SK-N-SH (cell line): ENCODE results near the gene RFT1. TPM values are rescaled to one million over a fixed set of nuclear protein-coding genes. Genes with fewer than 3 reads are reported as not detected.
A peak's percentile ranks its signal among the peaks of the same experiment; 100 is the strongest.

Source experiments
- ELF1 ChIP-seq: IDR thresholded peaks from 2 replicates; pipeline ENCODE4 v1.4.0; 2012
- EP300 ChIP-seq, 2 experiments: IDR thresholded peaks; 2 replicates each; pipeline versions ENCODE4 v1.4.0 to v1.6.1; 2012; ENCODE audit warnings: borderline replicate concordance in 1 of 2, low read depth in 1 of 2, low read length in 1 of 2
- EZH2phosphoT487 ChIP-seq: fragments of 200-600 bp; sonication (generic); IDR thresholded peaks from 2 replicates; pipeline ENCODE4 v1.6.1; 2017; ENCODE audit warnings: low read depth, mixed run types, mild to moderate bottlenecking, antibody characterized with exemption, moderate library complexity, borderline replicate concordance
- FOSL2 ChIP-seq: IDR thresholded peaks from 2 replicates; pipeline ENCODE4 v1.4.0; 2012; ENCODE audit warnings: low read depth, mild to moderate bottlenecking, moderate library complexity, borderline replicate concordance
- GATA2 ChIP-seq: sonication (generic); formaldehyde crosslinking; IDR thresholded peaks from 2 replicates; pipeline ENCODE4 v1.5.0; 2020; ENCODE audit warnings: mild to moderate bottlenecking, missing genetic modification reagents
- MAX ChIP-seq: IDR thresholded peaks from 2 replicates; pipeline ENCODE4 v1.4.0; 2012; ENCODE audit warnings: low read depth
- RAD21 ChIP-seq: IDR thresholded peaks from 2 replicates; pipeline ENCODE4 v1.6.1; 2012; ENCODE audit warnings: mild to moderate bottlenecking, low read length
- RCOR1 ChIP-seq: fragments of 150-350 bp; IDR thresholded peaks from 2 replicates; pipeline ENCODE4 v1.6.1; 2017; ENCODE audit warnings: antibody characterized with exemption, low read length
- SMC3 ChIP-seq: IDR thresholded peaks from 2 replicates; pipeline ENCODE4 v1.6.1; 2012; ENCODE audit warnings: low read depth, low read length, improper control_type of control experiment
- TEAD4 ChIP-seq: IDR thresholded peaks from 2 replicates; pipeline ENCODE4 v1.4.0; 2012; ENCODE audit warnings: mild to moderate bottlenecking, borderline replicate concordance; ENCODE audit not compliant: insufficient read depth
- USF1 ChIP-seq: IDR thresholded peaks from 2 replicates; pipeline ENCODE4 v1.4.0; 2012; ENCODE audit warnings: low read depth, borderline replicate concordance
- YY1 ChIP-seq: IDR thresholded peaks from 2 replicates; pipeline ENCODE4 v1.4.0; 2012; ENCODE audit warnings: low read depth, mild to moderate bottlenecking
- polyA plus RNA-seq, 3 experiments: library from polyadenylated mRNA; depleted of rRNA; stranded (reverse); fragments of >200 nt; gene quantifications; 2 replicates each; pipeline ENCODE4 v1.2.3, GENCODE V29; 2012
- TF ChIP-seq, protein P1 (sequence below): IDR thresholded peaks from 2 replicates; pipeline ENCODE4; 2012
- TF ChIP-seq, protein P2 (sequence below): IDR thresholded peaks from 2 replicates; pipeline ENCODE4 v1.4.0; 2012; ENCODE audit warnings: low read depth, borderline replicate concordance
- TF ChIP-seq, protein P3 (sequence below): fragments of 150-350 bp; IDR thresholded peaks from 2 replicates; pipeline ENCODE4 v1.6.1; 2017; ENCODE audit warnings: antibody characterized with exemption, low read length, low read depth, borderline replicate concordance

Gene RFT1
- polyA plus RNA-seq, 1 of the 3 experiments (the other 2 are of a cell fraction) = 13.8 TPM

GRCh38 chr3:53160660-53161449 is 30.6 kb upstream of the RFT1 start, which contains the start of gene PRKCD (continued):
- TF ChIP-seq, protein P1, sequence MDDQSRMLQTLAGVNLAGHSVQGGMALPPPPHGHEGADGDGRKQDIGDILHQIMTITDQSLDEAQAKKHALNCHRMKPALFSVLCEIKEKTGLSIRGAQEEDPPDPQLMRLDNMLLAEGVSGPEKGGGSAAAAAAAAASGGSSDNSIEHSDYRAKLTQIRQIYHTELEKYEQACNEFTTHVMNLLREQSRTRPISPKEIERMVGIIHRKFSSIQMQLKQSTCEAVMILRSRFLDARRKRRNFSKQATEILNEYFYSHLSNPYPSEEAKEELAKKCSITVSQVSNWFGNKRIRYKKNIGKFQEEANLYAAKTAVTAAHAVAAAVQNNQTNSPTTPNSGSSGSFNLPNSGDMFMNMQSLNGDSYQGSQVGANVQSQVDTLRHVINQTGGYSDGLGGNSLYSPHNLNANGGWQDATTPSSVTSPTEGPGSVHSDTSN = peak; percentile 45; the same call in 1 of the 2 replicates
- no peak for TF ChIP-seq FOSL2
- TF ChIP-seq EZH2phosphoT487 = no peak
- no peak for TF ChIP-seq GATA2
- TF ChIP-seq YY1 = peak; percentile 54; the same call in 1 of the 2 replicates
- no peak for TF ChIP-seq TEAD4
- TF ChIP-seq, protein P2, sequence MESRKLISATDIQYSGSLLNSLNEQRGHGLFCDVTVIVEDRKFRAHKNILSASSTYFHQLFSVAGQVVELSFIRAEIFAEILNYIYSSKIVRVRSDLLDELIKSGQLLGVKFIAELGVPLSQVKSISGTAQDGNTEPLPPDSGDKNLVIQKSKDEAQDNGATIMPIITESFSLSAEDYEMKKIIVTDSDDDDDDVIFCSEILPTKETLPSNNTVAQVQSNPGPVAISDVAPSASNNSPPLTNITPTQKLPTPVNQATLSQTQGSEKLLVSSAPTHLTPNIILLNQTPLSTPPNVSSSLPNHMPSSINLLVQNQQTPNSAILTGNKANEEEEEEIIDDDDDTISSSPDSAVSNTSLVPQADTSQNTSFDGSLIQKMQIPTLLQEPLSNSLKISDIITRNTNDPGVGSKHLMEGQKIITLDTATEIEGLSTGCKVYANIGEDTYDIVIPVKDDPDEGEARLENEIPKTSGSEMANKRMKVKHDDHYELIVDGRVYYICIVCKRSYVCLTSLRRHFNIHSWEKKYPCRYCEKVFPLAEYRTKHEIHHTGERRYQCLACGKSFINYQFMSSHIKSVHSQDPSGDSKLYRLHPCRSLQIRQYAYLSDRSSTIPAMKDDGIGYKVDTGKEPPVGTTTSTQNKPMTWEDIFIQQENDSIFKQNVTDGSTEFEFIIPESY = no peak
- TF ChIP-seq, protein P3, sequence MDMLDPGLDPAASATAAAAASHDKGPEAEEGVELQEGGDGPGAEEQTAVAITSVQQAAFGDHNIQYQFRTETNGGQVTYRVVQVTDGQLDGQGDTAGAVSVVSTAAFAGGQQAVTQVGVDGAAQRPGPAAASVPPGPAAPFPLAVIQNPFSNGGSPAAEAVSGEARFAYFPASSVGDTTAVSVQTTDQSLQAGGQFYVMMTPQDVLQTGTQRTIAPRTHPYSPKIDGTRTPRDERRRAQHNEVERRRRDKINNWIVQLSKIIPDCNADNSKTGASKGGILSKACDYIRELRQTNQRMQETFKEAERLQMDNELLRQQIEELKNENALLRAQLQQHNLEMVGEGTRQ = no peak
- TF ChIP-seq SMC3 = 0 out of 2 replicates have a peak, but pooled peaks have one; percentile 6
- TF ChIP-seq EP300 (IDR thresholded peaks at IDR 0.05; ENCODE audit: borderline replicate concordance in 1 of 2, low read depth in 1 of 2, low read length in 1 of 2) = no peak
- TF ChIP-seq USF1 = no peak
- no peak for TF ChIP-seq RAD21
- 0 out of 2 replicates have a peak, but pooled peaks have one; percentile 21 for TF ChIP-seq RCOR1
- peak; percentile 27; the same call in 1 of the 2 replicates for TF ChIP-seq ELF1
- TF ChIP-seq MAX = peak; percentile 15; the same call in 1 of the 2 replicates
